BJ (cell line): ENCODE data around the gene PROK1. TPM values are rescaled to one million over a fixed set of nuclear protein-coding genes. Genes with fewer than 3 reads are reported as not detected.
A peak's percentile ranks its signal among the peaks of the same experiment; 100 is the strongest.

Experiments
- CTCF ChIA-PET: fragments of 350-600 bp; formaldehyde crosslinking; extraction: SDS; loops from one replicate; lab custom pipeline; 2021; ENCODE audit warnings: antibody characterized with exemption, inconsistent platforms; lab: Yijun Ruan, JAX
- POLR2A ChIA-PET: fragments of 300-600 bp; sonication (Branson Sonifier 250); formaldehyde crosslinking; extraction: SDS; loops from one replicate; lab custom pipeline; 2021; ENCODE audit warnings: antibody characterized with exemption; lab: Charles Lee
- DNase-seq: peaks from one replicate; pipeline ENCODE4 v3.0.0-alpha.2; 2011; ENCODE audit warnings: low read depth
- H3K27me3 ChIP-seq: 2 replicates; pipeline ENCODE4 v1.6.0; 2011; ENCODE audit warnings: low read length; ENCODE audit not compliant: control insufficient read depth, insufficient read depth
- H3K36me3 ChIP-seq: 2 replicates; pipeline ENCODE4 v1.5.1; 2011; ENCODE audit warnings: low read length; ENCODE audit not compliant: control insufficient read depth, insufficient read depth
- H3K4me3 ChIP-seq: 2 replicates; pipeline ENCODE4 v1.5.1; 2011; ENCODE audit warnings: low read depth, mild to moderate bottlenecking, control low read depth, low read length
- CTCF ChIP-seq: IDR thresholded peaks from 2 replicates; pipeline ENCODE4 v1.5.1; 2011; ENCODE audit warnings: low read depth, mild to moderate bottlenecking, control low read depth, inconsistent platforms, low read length, moderate library complexity; ENCODE audit not compliant: insufficient read depth
- polyA plus RNA-seq: library from polyadenylated mRNA; depleted of rRNA; stranded (reverse); fragments of >200 nt; gene quantifications from 2 replicates; pipeline ENCODE4 v1.2.3, GENCODE V29; 2011

The PROK1 gene
- polyA plus RNA-seq, 1 experiment: not detected

- ChIA-PET POLR2A (no interaction called here), CTCF (interaction anchor here (0.7 to 19.5 kb wide), 12 partner anchors 9 to 267 kb away, joined by 3 to 331 read pairs (median 6); partner anchors contain the start of genes KCNC4 and LAMTOR5)
- DNase-seq: no peak
- Histone ChIP-seq H3K36me3 (no peaks in the 10 kb centered on the region), H3K4me3 (no peak overlapping the region), H3K27me3 (no peaks in the 10 kb centered on the region; the same call in 1 of the 2 replicates)
- no peak for TF ChIP-seq CTCF
These were observed 12.8 kb downstream of the PROK1 start for GRCh38 chr1:110463725-110464124.

DNA sequence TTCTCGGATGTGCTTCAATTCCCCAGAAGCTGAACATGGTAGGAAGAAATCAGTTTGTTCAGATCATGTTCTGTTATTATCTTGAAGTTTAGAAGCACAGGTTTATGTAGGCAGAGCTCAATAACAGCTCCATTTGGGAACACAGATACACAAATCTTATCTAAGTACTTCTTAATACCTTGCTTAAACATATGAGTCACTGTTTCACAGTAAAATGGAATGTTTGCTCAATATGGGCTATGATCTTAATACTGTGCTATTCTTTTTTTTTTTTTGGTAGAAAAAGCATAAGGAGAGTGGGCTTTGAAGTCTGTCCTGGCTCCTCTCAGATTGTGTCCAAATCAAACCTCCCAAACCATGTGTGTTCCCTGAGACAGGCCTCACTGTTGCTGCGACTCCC, 13.4 kb downstream of the PROK1 start:
- CTCF ChIA-PET: interaction anchor here (0.7 to 19.5 kb wide), 11 partner anchors 9 to 267 kb away, joined by 3 to 331 read pairs (median 7); partner anchors contain the start of genes KCNC4 and LAMTOR5
- H3K4me3 ChIP-seq: no peak overlapping the region
- POLR2A ChIA-PET: no interaction called here
- peak; percentile 18 for DNase-seq
- H3K36me3 ChIP-seq: no peaks in the 10 kb centered on the region
- H3K27me3 ChIP-seq: no peaks in the 10 kb centered on the region; the same call in none of the 2 replicates
- TF ChIP-seq CTCF: no peak

DNA sequence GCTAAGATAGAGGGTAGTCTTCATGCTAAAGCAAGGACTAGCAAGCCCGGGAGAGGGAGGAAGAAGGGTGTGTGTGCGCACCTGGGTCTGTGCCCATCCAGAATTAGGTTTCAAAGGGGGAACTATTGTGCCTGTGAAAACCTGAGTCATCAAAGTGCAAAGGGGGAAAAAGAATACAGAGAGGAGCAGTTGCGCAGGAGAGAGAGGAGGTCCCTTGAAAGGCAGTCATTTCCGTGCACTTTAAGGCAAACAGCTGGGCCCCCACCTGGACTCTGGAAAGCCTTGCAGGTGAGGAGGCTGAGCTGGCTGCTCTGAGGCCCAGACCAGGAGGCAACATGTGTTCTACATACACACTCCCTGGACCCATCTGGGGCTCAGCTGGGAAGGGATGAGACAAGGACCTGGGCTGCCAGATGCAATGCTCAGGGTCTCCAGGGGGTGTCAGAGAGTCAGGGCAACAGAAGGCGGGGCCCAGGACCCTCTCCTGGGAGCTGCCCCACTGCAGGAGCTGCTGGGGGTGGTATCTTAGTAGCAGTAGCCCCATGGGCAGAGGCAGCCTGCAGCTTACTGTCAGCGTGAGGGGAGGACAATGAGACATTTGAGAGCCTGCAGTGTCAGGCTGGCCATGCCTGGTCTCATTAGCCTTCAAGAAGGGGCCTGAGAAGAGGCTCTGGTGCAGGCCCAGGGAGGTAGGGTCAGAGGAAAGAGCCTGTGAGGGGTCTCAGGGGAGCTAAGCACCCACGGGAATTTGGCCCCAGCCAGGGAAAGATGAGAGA, 14.3 kb downstream of the PROK1 start:
- no peaks in the 10 kb centered on the region for H3K36me3 ChIP-seq
- CTCF ChIA-PET: interaction anchor here (1.4 to 19.5 kb wide), 6 partner anchors 9 to 268 kb away, joined by 3 to 331 read pairs (median 78); partner anchors contain the start of genes KCNC4 and LAMTOR5

GRCh38 chr1:110465814-110466380, 14.9 kb downstream of the PROK1 start:
- no peak for TF ChIP-seq CTCF
- Histone ChIP-seq H3K36me3 (no peaks in the 10 kb centered on the region), H3K4me3 (no peak overlapping the region), H3K27me3 (no peaks in the 10 kb centered on the region; the same call in none of the 2 replicates)
- no peak for DNase-seq
- POLR2A ChIA-PET: no interaction called here
- CTCF ChIA-PET: interaction anchor here (1.4 to 19.5 kb wide), 7 partner anchors 8 to 269 kb away, joined by 3 to 331 read pairs (median 13); partner anchors contain the start of genes KCNC4 and LAMTOR5

More for the DNA sequence above, 14.3 kb downstream of the PROK1 start:
- Histone ChIP-seq H3K27me3 (no peaks in the 10 kb centered on the region; the same call in none of the 2 replicates), H3K4me3 (no peak overlapping the region)
- POLR2A ChIA-PET: no interaction called here
- no peak for TF ChIP-seq CTCF
- DNase-seq: no peak
